Central memory CD8-positive, alpha-beta T cell (primary cell): Measurements from ENCODE around the gene ANAPC16.
"Not testable (repeated sequence)": the region's sequence is repeated elsewhere in the genome, so short reads cannot be mapped to it uniquely, and the experiment has no call there.

Source experiments
- ATAC-seq: fragments of 150-1000 bp; cut with Tn5 transposase; replicated peaks from 2 replicates; pipeline ENCODE4 v1.10.0; 2022; ENCODE audit warnings: mild to moderate bottlenecking, moderate FRiP score, moderate number of reproducible peaks; ENCODE audit not compliant: poor library complexity, severe bottlenecking; ENCODE audit errors: extremely low read depth
- DNase-seq, 2 donors: peaks; one replicate each; pipeline ENCODE4 v3.0.0; 2021; ENCODE audit warnings: low spot score in 2 of 2
- H3K27ac Mint-ChIP-seq: one replicate; pipeline ENCODE4 v1.8.0; 2022; ENCODE audit warnings: low read depth, mild to moderate bottlenecking, moderate library complexity, mixed read lengths
- H3K27me3 Mint-ChIP-seq: one replicate; pipeline ENCODE4 v1.8.0; 2022; ENCODE audit warnings: mixed read lengths
- H3K36me3 Mint-ChIP-seq: one replicate; pipeline ENCODE4 v1.8.0; 2022; ENCODE audit warnings: mild to moderate bottlenecking, moderate library complexity, mixed read lengths; ENCODE audit not compliant: insufficient read depth
- H3K4me1 Mint-ChIP-seq: one replicate; pipeline ENCODE4 v1.8.0; 2022; ENCODE audit warnings: mixed read lengths
- H3K4me3 Mint-ChIP-seq: one replicate; pipeline ENCODE4 v1.8.0; 2022; ENCODE audit warnings: mild to moderate bottlenecking, moderate library complexity, mixed read lengths
- H3K9me3 Mint-ChIP-seq: one replicate; pipeline ENCODE4 v1.8.0; 2022; ENCODE audit warnings: mixed read lengths

The ANAPC16 gene

GRCh38 chr10:72186258-72186981 is 29.4 kb upstream of the ANAPC16 start:
- Mint-ChIP-seq H3K27me3 (no peaks in the 10 kb centered on the region), H3K9me3 (peaks cover 6% of the 10 kb centered on the region), H3K27ac (no peak overlapping the region), H3K4me1 (peaks cover 5% of the 10 kb centered on the region), H3K36me3 (peaks cover 12% of the 10 kb centered on the region), H3K4me3 (no peak overlapping the region)
- ATAC-seq (no peak), DNase-seq (no peak)

- H3K4me1 Mint-ChIP-seq: peaks cover 5% of the 10 kb centered on the region
- H3K4me3 Mint-ChIP-seq: no peak overlapping the region
- peaks cover 11% of the 10 kb centered on the region for H3K36me3 Mint-ChIP-seq
- no peak for ATAC-seq
- no peak overlapping the region for H3K27ac Mint-ChIP-seq
- DNase-seq: no peak
- H3K27me3 Mint-ChIP-seq: no peaks in the 10 kb centered on the region
- H3K9me3 Mint-ChIP-seq: peaks cover 6% of the 10 kb centered on the region
These were observed 28.9 kb upstream of the ANAPC16 start for GRCh38 chr10:72186982-72187330.

- DNase-seq: no peak
- Mint-ChIP-seq H3K4me1 (no peaks in the 10 kb centered on the region), H3K27me3 (no peaks in the 10 kb centered on the region), H3K36me3 (peaks cover 38% of the 10 kb centered on the region), H3K4me3 (no peak overlapping the region), H3K9me3 (no peaks in the 10 kb centered on the region), H3K27ac (no peak overlapping the region)
- ATAC-seq: no peak
These were observed 20.9 kb upstream of the ANAPC16 start for GRCh38 chr10:72194949-72195348.

- no peak for DNase-seq
- Mint-ChIP-seq H3K27me3 (no peaks in the 10 kb centered on the region), H3K9me3 (no peaks in the 10 kb centered on the region), H3K4me1 (peaks cover 4% of the 10 kb centered on the region), H3K27ac (no peak overlapping the region), H3K36me3 (peaks cover 47% of the 10 kb centered on the region), H3K4me3 (no peak overlapping the region)
- no peak for ATAC-seq
These were observed 14.9 kb upstream of the ANAPC16 start for GRCh38 chr10:72200883-72201282.

- ATAC-seq: no peak
These were observed 14.5 kb upstream of the ANAPC16 start for GRCh38 chr10:72201293-72201692.

GRCh38 chr10:72204296-72204695 is 11.5 kb upstream of the ANAPC16 start:
- H3K27ac Mint-ChIP-seq: no peak overlapping the region
- ATAC-seq (no peak), DNase-seq (no peak)
- H3K4me1 Mint-ChIP-seq: peaks cover 4% of the 10 kb centered on the region
- H3K36me3 Mint-ChIP-seq: peaks cover 39% of the 10 kb centered on the region
- no peak overlapping the region for H3K4me3 Mint-ChIP-seq
- no peaks in the 10 kb centered on the region for H3K27me3 Mint-ChIP-seq
- H3K9me3 Mint-ChIP-seq: no peaks in the 10 kb centered on the region

More at GRCh38 chr10:72201293-72201692, 14.5 kb upstream of the ANAPC16 start:
- no peaks in the 10 kb centered on the region for H3K27me3 Mint-ChIP-seq
- H3K4me1 Mint-ChIP-seq: peaks cover 4% of the 10 kb centered on the region
- no peaks in the 10 kb centered on the region for H3K9me3 Mint-ChIP-seq
- no peak overlapping the region for H3K4me3 Mint-ChIP-seq
- no peak for DNase-seq
- peaks cover 43% of the 10 kb centered on the region for H3K36me3 Mint-ChIP-seq
- H3K27ac Mint-ChIP-seq: no peak overlapping the region

- H3K27me3 Mint-ChIP-seq: no peaks in the 10 kb centered on the region
- H3K36me3 Mint-ChIP-seq: peaks cover 40% of the 10 kb centered on the region
- no peaks in the 10 kb centered on the region for H3K9me3 Mint-ChIP-seq
- H3K27ac Mint-ChIP-seq: no peak overlapping the region
- peaks cover 4% of the 10 kb centered on the region for H3K4me1 Mint-ChIP-seq
- no peak overlapping the region for H3K4me3 Mint-ChIP-seq
- DNase-seq (no peak), ATAC-seq (no peak)
These were observed 11.1 kb upstream of the ANAPC16 start for GRCh38 chr10:72204724-72205123.

GRCh38 chr10:72206511-72207229 is 9.1 kb upstream of the ANAPC16 start:
- H3K36me3 Mint-ChIP-seq: peaks cover 33% of the 10 kb centered on the region
- H3K4me3 Mint-ChIP-seq: no peak overlapping the region

GRCh38 chr10:72208526-72208925 is 7.3 kb upstream of the ANAPC16 start:
- H3K27me3 Mint-ChIP-seq, DNase-seq, H3K9me3 Mint-ChIP-seq, ATAC-seq, H3K27ac Mint-ChIP-seq, H3K4me3 Mint-ChIP-seq, H3K4me1 Mint-ChIP-seq: not testable (repeated sequence)
- H3K36me3 Mint-ChIP-seq: peaks cover 24% of the 10 kb centered on the region

More at GRCh38 chr10:72206511-72207229, 9.1 kb upstream of the ANAPC16 start:
- Mint-ChIP-seq H3K27me3 (no peaks in the 10 kb centered on the region), H3K9me3 (no peaks in the 10 kb centered on the region), H3K4me1 (peaks cover 4% of the 10 kb centered on the region), H3K27ac (no peak overlapping the region)
- ATAC-seq (no peak), DNase-seq (no peak)

GRCh38 chr10:72211381-72211780 is 4.4 kb upstream of the ANAPC16 start:
- ATAC-seq, H3K9me3 Mint-ChIP-seq, H3K27ac Mint-ChIP-seq, DNase-seq, H3K4me3 Mint-ChIP-seq, H3K4me1 Mint-ChIP-seq, H3K27me3 Mint-ChIP-seq: not testable (repeated sequence)
- H3K36me3 Mint-ChIP-seq: peaks cover 21% of the 10 kb centered on the region

GRCh38 chr10:72211832-72212231 is 4.0 kb upstream of the ANAPC16 start:
- H3K4me3 Mint-ChIP-seq: not testable (repeated sequence)

GRCh38 chr10:72218325-72218724 is 2.5 kb downstream of the ANAPC16 start:
- ATAC-seq: no peak
- Mint-ChIP-seq H3K4me3 (peak overlapping the region; percentile 59), H3K9me3 (no peaks in the 10 kb centered on the region), H3K27me3 (no peaks in the 10 kb centered on the region), H3K36me3 (peaks cover 38% of the 10 kb centered on the region), H3K27ac (peak overlapping the region; percentile 88), H3K4me1 (peaks cover 27% of the 10 kb centered on the region)
- DNase-seq: no peak

More at GRCh38 chr10:72211832-72212231, 4.0 kb upstream of the ANAPC16 start:
- not testable (repeated sequence) for H3K27ac Mint-ChIP-seq, DNase-seq, ATAC-seq, H3K27me3 Mint-ChIP-seq, H3K9me3 Mint-ChIP-seq, H3K4me1 Mint-ChIP-seq
- H3K36me3 Mint-ChIP-seq: peaks cover 24% of the 10 kb centered on the region

GRCh38 chr10:72218726-72219125 is 2.9 kb downstream of the ANAPC16 start:
- Mint-ChIP-seq H3K4me3 (peak overlapping the region; percentile 59), H3K36me3 (peaks cover 42% of the 10 kb centered on the region), H3K27ac (peak overlapping the region; percentile 88), H3K4me1 (peaks cover 30% of the 10 kb centered on the region), H3K27me3 (no peaks in the 10 kb centered on the region), H3K9me3 (no peaks in the 10 kb centered on the region)
- DNase-seq (no peak), ATAC-seq (no peak)
